Testis (tissue), 3 donors: ENCODE data around the gene ANKS6. TPM values are rescaled to one million over a fixed set of nuclear protein-coding genes. Genes with fewer than 3 reads are reported as not detected.
"Not testable (repeated sequence)": the region's sequence is repeated elsewhere in the genome, so short reads cannot be mapped to it uniquely, and the experiment has no call there.

Experiments used
- DNase-seq: peaks from one replicate; pipeline ENCODE4 v3.0.0-alpha.2; 2019
- H3K27ac ChIP-seq, 2 donors: fragments of 200-600 bp; sonication (generic); one replicate each; pipeline ENCODE4 v1.5.1; 2019
- H3K27me3 ChIP-seq: fragments of 200-600 bp; sonication (generic); one replicate; pipeline ENCODE4 v1.5.1; 2019
- H3K36me3 ChIP-seq: fragments of 200-600 bp; sonication (generic); one replicate; pipeline ENCODE4 v1.5.1; 2017; ENCODE audit warnings: low read depth; ENCODE audit errors: missing control alignments
- H3K4me1 ChIP-seq: fragments of 200-600 bp; sonication (generic); one replicate; pipeline ENCODE4 v1.5.1; 2019
- H3K4me3 ChIP-seq, 2 donors: fragments of 200-600 bp; sonication (generic); one replicate each; pipeline ENCODE4 v1.5.1; 2017 to 2019
- H3K9me3 ChIP-seq: fragments of 200-600 bp; sonication (generic); one replicate; pipeline ENCODE4 v1.5.1; 2017
- POLR2A ChIP-seq: fragments of 450-650 bp; IDR thresholded peaks from one replicate; pipeline ENCODE4 v1.6.1; 2017; ENCODE audit warnings: antibody characterized with exemption, mild to moderate bottlenecking, moderate library complexity
- WGBS, 2 donors: methylation state at CpG; one replicate each; pipeline ENCODE4 v1.1.5; 2018; 5-methylcytosine and 5-hydroxymethylcytosine counted together
- intact Hi-C: fragments of 100-400 bp; cut with DNase I; formaldehyde crosslinking; loops from one replicate; pipeline ENCODE4 v1.15.1; 2023; ENCODE audit warnings: low total_unique reads
- polyA plus RNA-seq: library from polyadenylated mRNA; stranded (reverse); fragments of 350-450 nt; fragmentation: Illumina TruSeq; extraction: RNeasy Lipid Tissue Mini Kit (QIAGEN cat#74804); gene quantifications from one replicate; pipeline ENCODE4 v1.2.3, GENCODE V29; 2014; ENCODE audit warnings: low read depth, low replicate concordance; ENCODE audit not compliant: insufficient read depth
- total RNA-seq, 2 donors: library from RNA; depleted of rRNA; stranded (reverse); fragments of >200 nt; gene quantifications; one replicate each; pipeline ENCODE4 v1.2.3, GENCODE V29; 2016
- TF ChIP-seq, protein P1 (sequence below), 3 experiments: fragments of 450-650 bp in 2 of 3; fragments of 200-600 bp in 1 of 3; sonication (generic) in 1 of 3; IDR thresholded peaks; one replicate each; pipeline ENCODE4 v1.5.1; 2016 to 2019; ENCODE audit warnings: antibody characterized with exemption in 3 of 3, mild to moderate bottlenecking in 2 of 3, moderate library complexity in 1 of 3

The ANKS6 gene
- total and polyA plus RNA-seq, 3 donors from 2014 or later, result 12.8 to 33.6 (median 24.2) TPM

DNA sequence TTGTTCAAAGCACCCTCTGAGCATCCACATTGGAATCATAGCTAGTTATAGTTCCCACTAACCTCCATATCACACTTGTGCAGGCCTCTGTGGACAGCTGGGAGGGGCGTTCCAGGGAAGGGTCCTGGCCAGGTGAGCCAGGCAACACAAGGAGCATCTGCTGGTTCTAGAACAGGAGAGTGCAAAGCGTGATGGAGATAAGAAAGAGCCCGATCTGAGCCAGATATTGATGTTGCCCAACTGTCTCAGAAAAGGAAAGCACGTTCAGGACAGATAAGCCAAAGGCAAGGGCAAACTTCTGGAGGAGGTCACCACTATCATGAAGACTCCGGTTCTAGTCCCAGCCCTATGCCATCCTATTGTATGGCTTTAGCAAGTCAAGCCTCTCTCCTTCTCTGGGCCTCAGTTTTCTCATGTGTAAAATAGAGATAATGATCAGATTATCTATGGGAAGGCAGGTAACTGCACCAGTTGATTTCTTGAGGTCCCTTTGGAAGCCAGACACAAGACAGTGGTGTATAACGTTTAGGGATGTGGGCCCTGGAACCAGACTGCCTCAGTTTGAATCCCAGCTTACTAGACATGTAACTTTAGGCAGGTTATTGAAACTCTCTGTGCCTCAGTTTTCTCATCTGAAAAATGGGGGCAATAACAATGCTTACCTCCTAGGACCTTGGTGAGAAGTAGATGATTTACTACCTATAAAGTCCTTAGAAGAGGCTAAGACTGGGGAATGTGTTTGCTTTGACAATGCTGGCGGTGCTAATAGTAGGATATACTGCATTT lies 107.5 kb downstream of the ANKS6 start:
- 81 to 88% methylated on average over 7 of the region's 7 CpGs for WGBS, 2 donors
- no peak for DNase-seq
- Histone ChIP-seq H3K36me3 (no peaks in the 10 kb centered on the region), H3K4me1 (no peaks in the 10 kb centered on the region), H3K27me3 (no peaks in the 10 kb centered on the region), H3K27ac (no peak overlapping the region), H3K9me3 (no peaks in the 10 kb centered on the region), H3K4me3 (no peak overlapping the region)
- TF ChIP-seq POLR2A, result no peak
- TF ChIP-seq, protein P1, sequence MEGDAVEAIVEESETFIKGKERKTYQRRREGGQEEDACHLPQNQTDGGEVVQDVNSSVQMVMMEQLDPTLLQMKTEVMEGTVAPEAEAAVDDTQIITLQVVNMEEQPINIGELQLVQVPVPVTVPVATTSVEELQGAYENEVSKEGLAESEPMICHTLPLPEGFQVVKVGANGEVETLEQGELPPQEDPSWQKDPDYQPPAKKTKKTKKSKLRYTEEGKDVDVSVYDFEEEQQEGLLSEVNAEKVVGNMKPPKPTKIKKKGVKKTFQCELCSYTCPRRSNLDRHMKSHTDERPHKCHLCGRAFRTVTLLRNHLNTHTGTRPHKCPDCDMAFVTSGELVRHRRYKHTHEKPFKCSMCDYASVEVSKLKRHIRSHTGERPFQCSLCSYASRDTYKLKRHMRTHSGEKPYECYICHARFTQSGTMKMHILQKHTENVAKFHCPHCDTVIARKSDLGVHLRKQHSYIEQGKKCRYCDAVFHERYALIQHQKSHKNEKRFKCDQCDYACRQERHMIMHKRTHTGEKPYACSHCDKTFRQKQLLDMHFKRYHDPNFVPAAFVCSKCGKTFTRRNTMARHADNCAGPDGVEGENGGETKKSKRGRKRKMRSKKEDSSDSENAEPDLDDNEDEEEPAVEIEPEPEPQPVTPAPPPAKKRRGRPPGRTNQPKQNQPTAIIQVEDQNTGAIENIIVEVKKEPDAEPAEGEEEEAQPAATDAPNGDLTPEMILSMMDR (IDR thresholded peaks at IDR 0.05), result no peak
- intact Hi-C loops, result no loop called here

DNA sequence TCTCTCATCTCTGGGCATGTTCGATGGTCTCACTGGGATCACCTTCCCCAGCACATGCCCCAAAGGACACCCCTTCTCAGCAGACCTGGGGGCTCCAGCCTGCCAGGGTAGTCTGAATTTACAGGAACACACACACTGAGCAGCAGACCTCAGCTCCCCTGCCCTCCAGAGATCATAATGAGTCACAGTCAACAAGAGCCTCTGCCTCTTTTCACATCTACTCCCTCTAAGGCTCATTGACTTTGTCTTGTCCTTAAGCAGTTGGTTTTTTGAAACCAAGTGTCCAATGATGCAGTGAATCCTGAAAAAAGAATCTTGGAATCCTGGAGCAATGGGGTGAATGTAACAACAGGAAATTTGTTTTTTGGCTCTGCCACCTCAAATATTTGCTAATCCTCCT lies 108.4 kb downstream of the ANKS6 start:
- H3K36me3 ChIP-seq, result no peaks in the 10 kb centered on the region
- 80 to 90% methylated on average over 1 of the region's 1 CpG for WGBS, 2 donors
- H3K4me3 ChIP-seq, result no peak overlapping the region
- H3K27ac ChIP-seq, result no peak overlapping the region
- no peak for DNase-seq
- intact Hi-C loops, result no loop called here
- H3K4me1 ChIP-seq, result no peaks in the 10 kb centered on the region
- no peaks in the 10 kb centered on the region for H3K9me3 ChIP-seq
- no peak for TF ChIP-seq POLR2A
- TF ChIP-seq, protein P1 (IDR thresholded peaks at IDR 0.05), result no peak
- no peaks in the 10 kb centered on the region for H3K27me3 ChIP-seq

DNA sequence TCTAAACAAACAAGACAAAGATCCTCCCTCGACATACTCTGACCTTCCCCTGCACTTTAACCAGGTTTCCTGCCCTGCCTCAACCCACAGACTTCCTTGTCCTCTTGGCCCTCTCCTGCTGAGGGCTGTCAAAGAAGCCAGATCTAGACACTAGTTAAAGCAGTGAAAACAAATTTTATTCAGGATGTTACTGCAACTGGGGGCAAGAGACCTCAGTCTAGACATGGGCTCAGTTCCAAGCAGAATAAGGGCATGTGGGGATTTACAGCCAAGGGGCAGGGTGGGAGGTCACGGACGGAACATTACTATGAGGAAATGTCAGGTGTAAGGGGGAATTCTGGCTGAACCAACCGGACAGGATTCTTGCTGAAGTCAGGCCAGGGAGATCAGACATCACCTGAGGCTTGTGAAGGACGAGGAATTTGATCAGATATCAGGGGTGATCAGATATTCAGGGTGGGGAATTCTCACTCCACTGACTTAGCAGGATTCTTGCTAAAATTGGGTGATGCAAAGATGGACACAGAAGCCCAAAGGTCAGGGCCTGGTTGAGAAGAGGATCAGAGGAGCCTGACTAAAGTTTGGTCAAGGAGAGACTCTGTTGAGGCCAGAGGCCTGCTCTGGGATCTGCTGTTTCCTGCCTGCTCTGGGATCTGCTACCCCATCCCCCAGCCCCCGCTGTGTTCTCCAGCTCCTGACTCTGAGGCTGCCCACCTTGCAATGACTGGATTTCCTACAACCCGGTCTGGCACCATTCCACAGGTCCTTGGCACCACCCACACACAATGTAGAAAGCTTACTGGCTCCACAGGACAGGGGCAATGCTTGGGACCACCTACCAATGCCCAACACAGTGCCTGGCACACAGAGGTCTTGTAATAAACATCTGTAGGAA lies 109.1 kb downstream of the ANKS6 start:
- 66% methylated on average over 6 to 7 of the region's 7 CpGs for WGBS, 2 donors
- Histone ChIP-seq H3K27ac (no peak overlapping the region), H3K4me3 (no peak overlapping the region), H3K36me3 (no peaks in the 10 kb centered on the region), H3K9me3 (no peaks in the 10 kb centered on the region), H3K4me1 (no peaks in the 10 kb centered on the region), H3K27me3 (no peaks in the 10 kb centered on the region)
- no peak for DNase-seq
- no peak for TF ChIP-seq POLR2A
- TF ChIP-seq, protein P1 (IDR thresholded peaks at IDR 0.05), result no peak
- intact Hi-C loops, result no loop called here

DNA sequence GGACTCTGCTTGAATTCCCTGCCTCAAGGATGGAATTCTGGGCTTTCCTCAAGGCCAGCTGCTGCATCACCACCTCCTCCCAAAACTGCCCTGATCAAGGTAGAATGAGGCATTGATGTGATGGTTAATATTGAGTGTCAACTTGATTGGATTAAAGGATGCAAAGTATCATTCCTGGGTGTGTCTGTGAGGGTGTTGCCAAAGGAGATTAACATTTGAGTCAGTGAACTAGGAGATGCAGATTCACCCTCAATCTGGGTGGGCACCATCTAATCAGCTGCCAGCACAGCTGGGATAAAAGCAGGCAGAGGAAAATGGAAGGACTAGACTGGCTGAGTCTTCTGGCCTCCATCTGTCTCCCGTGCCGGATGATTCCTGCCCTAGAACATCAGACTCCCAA lies 111.5 kb downstream of the ANKS6 start:
- H3K36me3 ChIP-seq, H3K4me1 ChIP-seq, DNase-seq, H3K4me3 ChIP-seq, H3K9me3 ChIP-seq, intact Hi-C loops, H3K27me3 ChIP-seq, H3K27ac ChIP-seq: not testable (repeated sequence)
- WGBS, 2 donors, result 88 to 91% methylated on average over 2 of the region's 2 CpGs

Other genes with a start within 250 kb of the ANKS6 start
- gene GABBR2, start 87.6 kb downstream of the ANKS6 start, total RNA-seq, result 1 to 10 TPM; 3.0 to 8.1 TPM
- 6.9 TPM for gene GABBR2, start 87.6 kb downstream of the ANKS6 start, polyA plus RNA-seq
- gene GALNT12, start 11.1 kb upstream of the ANKS6 start, total RNA-seq, result 1 to 10 TPM; 6.9 to 8.0 TPM
- gene GALNT12, start 11.1 kb upstream of the ANKS6 start, polyA plus RNA-seq, result 7.5 TPM
- gene COL15A1, start 147.4 kb upstream of the ANKS6 start, total RNA-seq, result 10 to 100 TPM; 37.2 to 55.5 TPM
- 49.4 TPM for gene COL15A1, start 147.4 kb upstream of the ANKS6 start, polyA plus RNA-seq